Breast epithelium (tissue), 4 donors: ENCODE measurements around the gene RAPGEF1. TPM values are rescaled to one million over a fixed set of nuclear protein-coding genes. Genes with fewer than 3 reads are reported as not detected.

ENCODE experiments used
- DNase-seq, 2 donors: peaks; one replicate each; pipeline ENCODE4 v3.0.0-alpha.2; 2019; ENCODE audit warnings: low spot score in 2 of 2
- H3K27ac ChIP-seq, 2 donors: fragments of 200-600 bp; sonication (generic) in 1 of 2; one replicate each; pipeline ENCODE4 v1.5.1; 2016 to 2019; ENCODE audit warnings: mild to moderate bottlenecking in 1 of 2
- H3K27me3 ChIP-seq, 2 donors: fragments of 200-600 bp; sonication (generic) in 1 of 2; one replicate each; pipeline versions ENCODE4 v1.5.1 to v1.6.0; 2017 to 2019; ENCODE audit warnings: control low read depth in 1 of 2, mild to moderate bottlenecking in 1 of 2
- H3K36me3 ChIP-seq: fragments of 200-600 bp; one replicate; pipeline ENCODE4 v1.5.1; 2019
- H3K4me1 ChIP-seq, 2 donors: fragments of 200-600 bp; sonication (generic); one replicate each; pipeline ENCODE4 v1.5.1; 2016 to 2019; ENCODE audit warnings: control low read depth in 1 of 2
- H3K4me3 ChIP-seq, 3 donors: fragments of 200-600 bp; sonication (generic); 1 replicate in 2 of 3; 2 replicates in 1 of 3; pipeline ENCODE4 v1.5.1; 2016 to 2019; ENCODE audit warnings: mild to moderate bottlenecking in 3 of 3, moderate library complexity in 2 of 3
- H3K9me3 ChIP-seq, 2 donors: fragments of 200-600 bp; sonication (generic) in 1 of 2; one replicate each; pipeline ENCODE4 v1.5.1; 2016 to 2019; ENCODE audit warnings: control low read depth in 1 of 2
- POLR2A ChIP-seq: fragments of 450-650 bp; IDR thresholded peaks from one replicate; pipeline ENCODE4 v1.6.1; 2016; ENCODE audit warnings: antibody characterized with exemption, mild to moderate bottlenecking, moderate library complexity
- POLR2AphosphoS5 ChIP-seq, 3 donors: sonication (generic); formaldehyde crosslinking; IDR thresholded peaks; one replicate each; pipeline ENCODE4 v1.6.1; 2017; ENCODE audit warnings: antibody characterized with exemption in 3 of 3
- intact Hi-C: fragments of 100-400 bp; cut with DNase I; formaldehyde crosslinking; loops from one replicate; pipeline ENCODE4 v1.15.1; 2023; ENCODE audit warnings: low total_unique reads
- total RNA-seq, 3 donors: library from RNA; depleted of rRNA; stranded (reverse); fragments of >200 nt; gene quantifications; one replicate each; pipeline ENCODE4 v1.1.0, GENCODE V29; 2016
- TF ChIP-seq, protein P1 (sequence below), 3 donors: fragments of 450-650 bp; IDR thresholded peaks; one replicate each; pipeline ENCODE4 v1.5.1; 2016 to 2017; ENCODE audit warnings: antibody characterized with exemption in 3 of 3, mild to moderate bottlenecking in 3 of 3, moderate library complexity in 3 of 3

The RAPGEF1 gene
- total RNA-seq, 3 donors from 2014 or later = 35.3 to 38.0 (median 37.3) TPM

- H3K27me3 ChIP-seq = no peaks in the 10 kb centered on the region
- TF ChIP-seq POLR2A (no peak), POLR2AphosphoS5 (IDR thresholded peaks at IDR 0.05) (no peak)
- TF ChIP-seq, protein P1, sequence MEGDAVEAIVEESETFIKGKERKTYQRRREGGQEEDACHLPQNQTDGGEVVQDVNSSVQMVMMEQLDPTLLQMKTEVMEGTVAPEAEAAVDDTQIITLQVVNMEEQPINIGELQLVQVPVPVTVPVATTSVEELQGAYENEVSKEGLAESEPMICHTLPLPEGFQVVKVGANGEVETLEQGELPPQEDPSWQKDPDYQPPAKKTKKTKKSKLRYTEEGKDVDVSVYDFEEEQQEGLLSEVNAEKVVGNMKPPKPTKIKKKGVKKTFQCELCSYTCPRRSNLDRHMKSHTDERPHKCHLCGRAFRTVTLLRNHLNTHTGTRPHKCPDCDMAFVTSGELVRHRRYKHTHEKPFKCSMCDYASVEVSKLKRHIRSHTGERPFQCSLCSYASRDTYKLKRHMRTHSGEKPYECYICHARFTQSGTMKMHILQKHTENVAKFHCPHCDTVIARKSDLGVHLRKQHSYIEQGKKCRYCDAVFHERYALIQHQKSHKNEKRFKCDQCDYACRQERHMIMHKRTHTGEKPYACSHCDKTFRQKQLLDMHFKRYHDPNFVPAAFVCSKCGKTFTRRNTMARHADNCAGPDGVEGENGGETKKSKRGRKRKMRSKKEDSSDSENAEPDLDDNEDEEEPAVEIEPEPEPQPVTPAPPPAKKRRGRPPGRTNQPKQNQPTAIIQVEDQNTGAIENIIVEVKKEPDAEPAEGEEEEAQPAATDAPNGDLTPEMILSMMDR (IDR thresholded peaks at IDR 0.05) = no peak
- no peak overlapping the region for H3K27ac ChIP-seq
- no peak overlapping the region for H3K4me3 ChIP-seq
- DNase-seq = no peak
- intact Hi-C loops = no loop called here
- H3K36me3 ChIP-seq = no peaks in the 10 kb centered on the region
- H3K4me1 ChIP-seq = peaks cover 0 to 12% of the 10 kb centered on the region in 2 donors
- H3K9me3 ChIP-seq = no peaks in the 10 kb centered on the region
These were observed 39.8 kb downstream of the RAPGEF1 start for GRCh38 chr9:131700076-131700475.

DNA sequence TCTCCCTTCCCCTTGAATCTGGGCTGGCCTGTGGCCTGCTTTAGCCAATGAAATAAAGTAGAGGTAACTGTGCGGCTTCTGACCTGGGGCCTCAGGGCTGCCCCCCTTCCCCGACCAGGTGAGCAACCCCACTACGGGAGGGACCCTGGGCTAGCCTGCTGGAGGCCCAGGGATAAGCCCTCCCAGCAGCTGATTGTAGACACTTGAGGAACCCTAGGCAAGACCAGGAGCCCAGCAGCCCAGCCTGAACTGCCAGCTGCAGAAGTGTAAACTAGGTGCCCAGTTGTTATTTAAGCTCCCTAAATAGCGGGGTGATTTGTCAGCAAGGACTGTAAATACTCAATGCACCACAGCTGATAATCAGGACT is 41.3 kb downstream of the RAPGEF1 start:
- no peak for DNase-seq

DNA sequence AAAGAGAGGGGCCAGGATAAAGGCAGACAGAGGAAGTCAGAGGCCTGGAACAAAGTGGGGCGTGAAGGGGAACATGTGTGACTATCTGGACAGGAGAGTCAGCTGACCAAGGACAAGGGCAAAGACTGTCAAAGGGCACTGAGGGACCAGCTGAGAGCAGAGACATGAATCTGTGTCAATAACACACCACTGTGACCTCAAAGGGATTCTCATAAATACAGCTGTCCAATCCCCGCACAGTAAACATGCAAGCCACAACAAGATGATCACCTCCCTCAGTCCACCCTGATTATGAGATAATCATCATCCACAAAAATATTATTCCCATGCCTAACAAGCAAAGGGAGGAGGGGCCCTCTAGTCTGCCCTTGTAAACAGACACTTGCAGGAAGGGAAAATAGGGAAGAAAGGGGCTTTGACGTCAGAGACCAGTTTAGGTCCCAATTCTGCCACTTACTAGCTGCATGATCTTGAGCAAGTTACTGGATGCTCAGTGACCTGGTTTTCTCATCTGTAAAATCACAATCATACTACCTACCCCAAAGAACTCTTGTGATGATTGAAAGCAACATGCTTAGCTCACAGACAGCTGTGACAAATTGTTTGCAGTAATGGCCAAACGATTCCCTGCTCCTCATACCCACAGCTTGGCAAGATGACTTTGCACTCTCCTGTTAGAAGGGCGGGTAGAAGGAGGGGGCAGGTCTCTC is 41.8 kb downstream of the RAPGEF1 start:
- H3K27me3 ChIP-seq = no peaks in the 10 kb centered on the region
- H3K4me3 ChIP-seq = no peak overlapping the region
- intact Hi-C loops = no loop called here
- no peaks in the 10 kb centered on the region for H3K36me3 ChIP-seq
- peak overlapping the region; percentile 8 to 9 for H3K27ac ChIP-seq
- H3K4me1 ChIP-seq = no peaks in the 10 kb centered on the region
- no peak for DNase-seq
- no peaks in the 10 kb centered on the region for H3K9me3 ChIP-seq
- TF ChIP-seq POLR2A (no peak), POLR2AphosphoS5 (IDR thresholded peaks at IDR 0.05) (no peak)
- TF ChIP-seq, protein P1 (IDR thresholded peaks at IDR 0.05) = no peak

More for the DNA sequence above, 41.3 kb downstream of the RAPGEF1 start:
- Histone ChIP-seq H3K9me3 (no peaks in the 10 kb centered on the region), H3K4me1 (no peaks in the 10 kb centered on the region), H3K27ac (peak overlapping the region; percentile 8 to 9), H3K4me3 (no peak overlapping the region), H3K27me3 (no peaks in the 10 kb centered on the region), H3K36me3 (no peaks in the 10 kb centered on the region)
- intact Hi-C loops = no loop called here
- TF ChIP-seq POLR2A (no peak), POLR2AphosphoS5 (IDR thresholded peaks at IDR 0.05) (no peak)
- TF ChIP-seq, protein P1 (IDR thresholded peaks at IDR 0.05) = no peak

DNA sequence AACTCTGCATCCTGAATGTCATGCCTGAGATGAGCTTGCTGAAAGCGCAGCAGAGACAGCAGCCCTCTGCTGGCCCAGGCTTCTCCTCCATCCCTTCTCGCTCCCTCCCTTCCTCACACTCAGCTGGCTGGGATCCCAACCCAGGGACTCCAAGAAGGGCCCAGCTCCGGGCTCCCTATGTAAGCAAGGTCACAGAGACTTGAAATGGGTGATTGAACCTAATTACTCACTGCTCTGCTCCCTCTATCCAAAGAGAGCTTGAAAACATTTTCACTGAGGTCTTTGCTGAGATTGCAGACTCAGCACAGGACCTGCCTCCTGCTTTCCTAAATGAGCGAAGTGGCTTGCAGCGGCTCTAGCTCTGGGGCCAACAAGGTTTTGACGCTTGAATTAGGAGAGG is 42.8 kb downstream of the RAPGEF1 start:
- TF ChIP-seq POLR2AphosphoS5 (IDR thresholded peaks at IDR 0.05) (no peak), POLR2A (no peak)
- TF ChIP-seq, protein P1 (IDR thresholded peaks at IDR 0.05) = no peak
- Histone ChIP-seq H3K4me3 (no peak overlapping the region), H3K27me3 (no peaks in the 10 kb centered on the region), H3K9me3 (no peaks in the 10 kb centered on the region), H3K36me3 (no peaks in the 10 kb centered on the region), H3K27ac (no peak overlapping the region), H3K4me1 (no peaks in the 10 kb centered on the region)
- DNase-seq = no peak
- intact Hi-C loops = no loop called here

DNA sequence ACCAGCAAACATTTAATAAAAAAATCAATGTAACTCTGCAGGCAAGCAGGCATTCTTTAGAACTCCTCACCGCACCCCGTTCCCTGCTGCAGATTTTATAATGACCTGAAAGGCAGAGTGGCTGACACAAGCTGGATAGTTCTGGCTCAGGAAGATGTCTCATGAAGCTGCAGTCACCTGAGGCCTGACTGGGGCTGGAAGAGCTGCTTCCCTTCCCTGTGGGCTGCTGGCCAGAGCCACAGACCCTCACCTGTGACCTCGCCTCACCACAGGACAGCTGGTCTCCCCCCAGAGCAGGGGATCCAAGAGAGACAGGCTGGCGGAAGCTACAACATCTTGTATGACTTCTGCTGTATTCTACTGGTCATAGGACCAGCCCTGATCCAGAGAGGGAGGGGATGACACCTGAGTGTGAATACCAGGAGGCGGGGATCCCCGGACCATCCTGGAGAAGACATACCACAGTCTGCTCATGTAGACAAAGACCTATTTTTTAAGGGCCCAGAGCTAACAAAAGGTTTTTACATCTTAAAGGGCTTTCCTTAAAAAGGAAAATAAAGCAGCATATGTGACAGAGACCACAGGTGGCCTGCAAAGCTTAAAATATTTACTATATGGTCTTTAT is 43.9 kb downstream of the RAPGEF1 start:
- Histone ChIP-seq H3K9me3 (no peaks in the 10 kb centered on the region), H3K36me3 (no peaks in the 10 kb centered on the region), H3K4me1 (no peaks in the 10 kb centered on the region), H3K27me3 (no peaks in the 10 kb centered on the region), H3K4me3 (no peak overlapping the region), H3K27ac (no peak overlapping the region)
- TF ChIP-seq POLR2A (no peak), POLR2AphosphoS5 (IDR thresholded peaks at IDR 0.05) (no peak)
- TF ChIP-seq, protein P1 (IDR thresholded peaks at IDR 0.05) = no peak
- DNase-seq = no peak
- intact Hi-C loops = no loop called here
